C4-2B (cell line): Measurements from ENCODE around the gene PDE8B.

Experiments
- H3K27ac ChIP-seq: fragments of 450-650 bp; 2 replicates; pipeline ENCODE4 v1.5.1; 2017
- CTCF ChIP-seq: fragments of 450-650 bp; conservative IDR thresholded peaks from 2 replicates; pipeline ENCODE4 v1.5.1; 2017; ENCODE audit warnings: mild to moderate bottlenecking
- ZFX ChIP-seq: fragments of 450-650 bp; IDR thresholded peaks from 2 replicates; pipeline ENCODE4 v1.6.1; 2017

The PDE8B gene

DNA sequence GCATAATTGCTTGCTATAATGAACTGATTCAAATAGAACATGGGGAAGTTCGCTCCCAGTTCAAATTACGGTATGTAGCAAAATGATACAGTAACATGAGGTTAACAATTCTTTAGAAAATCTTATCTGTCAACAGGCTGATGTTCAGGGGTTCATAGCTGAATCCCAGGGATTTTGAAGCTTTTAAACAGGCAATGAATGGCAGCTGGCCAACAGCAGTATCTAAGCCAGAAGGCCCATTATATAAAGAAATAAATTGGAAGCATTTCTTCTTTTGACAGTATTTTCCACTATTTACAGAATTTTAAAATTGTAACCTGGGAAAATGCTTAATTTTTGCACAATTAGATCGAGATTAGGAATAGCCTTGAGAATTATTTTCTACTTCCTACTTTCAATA is 126.8 kb downstream of the PDE8B start:
- H3K27ac ChIP-seq: no peak overlapping the region
- TF ChIP-seq ZFX: no peak
- TF ChIP-seq CTCF: no peak

DNA sequence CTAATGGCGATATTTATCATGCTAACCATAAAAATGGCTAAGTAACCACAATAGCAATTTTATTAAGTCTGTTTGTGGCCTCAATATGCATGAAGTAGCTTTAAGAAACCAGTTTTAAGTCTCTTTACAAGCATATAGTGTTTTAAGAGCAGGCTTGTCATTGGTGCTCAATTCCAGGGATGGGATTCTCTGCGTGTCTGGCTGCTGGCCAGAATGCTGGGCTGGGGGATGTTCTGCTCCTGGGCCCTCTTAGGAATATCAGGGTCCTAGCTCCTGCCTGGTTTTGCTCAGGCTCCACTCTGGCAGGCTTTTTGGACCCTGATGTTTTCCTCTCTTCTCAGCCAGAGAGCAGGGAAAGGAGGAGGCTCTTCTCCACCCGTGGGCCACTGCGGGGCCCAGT is 127.2 kb downstream of the PDE8B start:
- H3K27ac ChIP-seq: no peak overlapping the region
- no peak for TF ChIP-seq ZFX

GRCh38 chr5:77339337-77339890 is 128.9 kb downstream of the PDE8B start:
- no peak overlapping the region for H3K27ac ChIP-seq
- TF ChIP-seq ZFX (no peak), CTCF (no peak)

DNA sequence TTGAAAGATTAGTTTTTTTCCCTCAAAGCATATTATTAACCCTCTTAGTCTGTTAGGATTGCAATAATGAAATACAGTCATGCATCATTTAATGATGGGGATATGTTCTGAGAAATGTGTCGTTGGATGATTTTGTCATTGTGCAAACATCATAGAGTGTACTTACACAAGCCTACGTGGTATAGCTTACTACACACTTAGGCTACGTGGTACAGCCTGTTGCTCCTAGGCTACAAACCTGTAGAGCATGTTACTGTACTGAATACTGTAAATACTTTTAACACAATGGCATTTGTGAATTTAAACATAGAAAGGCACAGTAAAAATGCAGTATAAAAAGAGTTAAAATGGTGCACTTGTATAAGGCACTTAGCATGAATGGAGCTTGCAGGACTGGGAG is 132.7 kb downstream of the PDE8B start:
- H3K27ac ChIP-seq: no peak overlapping the region
- TF ChIP-seq ZFX (no peak), CTCF (no peak)

- H3K27ac ChIP-seq: no peak overlapping the region
- no peak for TF ChIP-seq ZFX
- TF ChIP-seq CTCF: no peak
These were observed 137.1 kb downstream of the PDE8B start for GRCh38 chr5:77347435-77348098.

- no peak overlapping the region for H3K27ac ChIP-seq
- TF ChIP-seq CTCF: no peak
- TF ChIP-seq ZFX: no peak
These were observed 142.8 kb downstream of the PDE8B start for GRCh38 chr5:77353251-77353650.

- no peak for TF ChIP-seq ZFX
- no peak for TF ChIP-seq CTCF
- H3K27ac ChIP-seq: peak overlapping the region; percentile 38; the same call in 1 of the 2 replicates
These were observed 144.0 kb downstream of the PDE8B start for GRCh38 chr5:77354454-77354853.

DNA sequence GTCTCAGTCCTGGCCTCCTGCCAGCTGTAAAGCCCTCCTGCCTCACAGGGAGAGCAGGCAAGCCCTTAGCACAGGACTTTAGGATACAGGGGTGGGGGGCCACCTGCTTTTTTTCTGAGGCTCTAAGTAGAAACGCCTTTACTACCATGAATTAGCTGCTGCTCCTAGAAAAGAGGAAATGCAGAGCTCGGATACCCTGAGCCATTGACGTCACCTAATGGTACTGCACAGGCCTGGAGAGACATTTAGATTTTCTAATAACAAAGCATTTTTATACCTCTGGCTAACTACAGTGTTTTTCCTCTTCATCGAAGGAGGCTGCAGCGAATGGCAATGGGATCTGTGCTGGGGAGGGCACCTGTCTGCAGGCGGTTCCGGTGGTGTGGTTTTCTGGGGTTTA is 144.6 kb downstream of the PDE8B start:
- TF ChIP-seq CTCF (no peak), ZFX (no peak)
- peak overlapping the region; percentile 38 for H3K27ac ChIP-seq
